T-helper 2 cell treated with Interferon-gamma antibody and Interleukin-4, amounts not matched to agents 5 μg/mL and 100 μg/mL, for 36 hours (primary cell): ENCODE data around the gene TBC1D30.

ENCODE experiments used
- DNase-seq: peaks from one replicate; pipeline ENCODE4 v3.0.0; 2021; ENCODE audit warnings: low spot score
- H3K27ac Mint-ChIP-seq: one replicate; pipeline ENCODE4 v1.8.0; 2021; ENCODE audit warnings: mild to moderate bottlenecking, mixed read lengths
- H3K27me3 Mint-ChIP-seq: one replicate; pipeline ENCODE4 v1.8.0; 2021; ENCODE audit warnings: low read depth, mixed read lengths
- H3K36me3 Mint-ChIP-seq: one replicate; pipeline ENCODE4 v1.8.0; 2021; ENCODE audit warnings: low read depth, mixed read lengths
- H3K4me1 Mint-ChIP-seq: one replicate; pipeline ENCODE4 v1.8.0; 2021; ENCODE audit warnings: low read depth, mixed read lengths
- H3K4me3 Mint-ChIP-seq: one replicate; pipeline ENCODE4 v1.8.0; 2022; ENCODE audit warnings: mild to moderate bottlenecking, moderate library complexity, mixed read lengths
- H3K9me3 Mint-ChIP-seq: one replicate; pipeline ENCODE4 v1.8.0; 2021; ENCODE audit warnings: mixed read lengths

TBC1D30 gene

DNA sequence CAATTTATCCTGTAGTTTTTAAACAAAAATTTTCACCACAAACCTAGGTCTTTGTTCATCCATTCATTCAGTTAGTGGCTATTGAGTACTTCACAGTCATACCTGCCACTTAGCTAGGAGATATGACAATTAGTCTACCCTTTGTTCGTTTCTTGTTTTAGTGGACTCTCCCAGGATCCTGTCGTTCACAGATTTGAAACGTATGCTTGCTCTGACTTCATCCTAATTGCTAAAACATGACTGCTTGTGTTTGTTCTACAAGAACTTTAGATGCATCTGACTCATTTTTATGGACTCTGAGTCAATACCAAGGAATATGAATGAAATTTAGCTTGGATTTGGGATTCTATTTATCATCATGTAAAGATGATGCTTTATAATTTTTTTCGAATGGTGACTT, 69.5 kb downstream of the TBC1D30 start:
- no peaks in the 10 kb centered on the region for H3K4me1 Mint-ChIP-seq
- H3K36me3 Mint-ChIP-seq = no peaks in the 10 kb centered on the region
- H3K27me3 Mint-ChIP-seq = peaks cover 3% of the 10 kb centered on the region
- no peak for DNase-seq
- no peak overlapping the region for H3K4me3 Mint-ChIP-seq
- H3K27ac Mint-ChIP-seq = no peak overlapping the region
- no peaks in the 10 kb centered on the region for H3K9me3 Mint-ChIP-seq

- Mint-ChIP-seq H3K9me3 (no peaks in the 10 kb centered on the region), H3K27ac (no peak overlapping the region), H3K4me3 (no peak overlapping the region), H3K36me3 (no peaks in the 10 kb centered on the region), H3K27me3 (peaks cover 2% of the 10 kb centered on the region), H3K4me1 (no peaks in the 10 kb centered on the region)
- no peak for DNase-seq
Observed at GRCh38 chr12:64894827-64895475, 70.5 kb downstream of the TBC1D30 start.

DNA sequence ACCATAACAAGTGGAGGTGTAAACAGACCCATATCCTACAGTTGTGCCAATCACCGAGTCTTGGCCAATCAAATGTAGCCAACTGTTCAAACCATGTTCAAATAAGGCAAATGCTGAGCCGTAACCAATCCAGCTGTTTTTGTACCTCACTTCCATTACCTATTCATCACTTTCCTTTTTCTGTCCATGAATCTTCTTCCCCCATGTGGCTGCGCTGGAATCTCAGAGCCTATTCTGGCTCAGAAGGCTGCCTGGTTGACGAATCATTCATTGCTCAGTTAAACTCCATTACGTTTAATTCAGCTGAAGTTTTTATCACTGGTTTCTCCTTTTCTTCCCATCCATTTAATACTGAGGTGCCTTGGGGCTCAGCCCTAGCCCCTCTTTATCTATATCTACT, 71.1 kb downstream of the TBC1D30 start:
- no peak overlapping the region for H3K4me3 Mint-ChIP-seq
- no peaks in the 10 kb centered on the region for H3K9me3 Mint-ChIP-seq
- H3K36me3 Mint-ChIP-seq = no peaks in the 10 kb centered on the region
- no peaks in the 10 kb centered on the region for H3K27me3 Mint-ChIP-seq
- no peak overlapping the region for H3K27ac Mint-ChIP-seq
- no peaks in the 10 kb centered on the region for H3K4me1 Mint-ChIP-seq
- no peak for DNase-seq

GRCh38 chr12:64900540-64900939, 76.1 kb downstream of the TBC1D30 start:
- Mint-ChIP-seq H3K4me1 (no peaks in the 10 kb centered on the region), H3K27me3 (no peaks in the 10 kb centered on the region), H3K9me3 (no peaks in the 10 kb centered on the region), H3K4me3 (no peak overlapping the region), H3K36me3 (no peaks in the 10 kb centered on the region), H3K27ac (no peak overlapping the region)
- no peak for DNase-seq

GRCh38 chr12:64903479-64904152, 79.2 kb downstream of the TBC1D30 start:
- Mint-ChIP-seq H3K27ac (no peak overlapping the region), H3K36me3 (no peaks in the 10 kb centered on the region), H3K4me1 (no peaks in the 10 kb centered on the region), H3K9me3 (no peaks in the 10 kb centered on the region), H3K4me3 (no peak overlapping the region), H3K27me3 (no peaks in the 10 kb centered on the region)
- no peak for DNase-seq

DNA sequence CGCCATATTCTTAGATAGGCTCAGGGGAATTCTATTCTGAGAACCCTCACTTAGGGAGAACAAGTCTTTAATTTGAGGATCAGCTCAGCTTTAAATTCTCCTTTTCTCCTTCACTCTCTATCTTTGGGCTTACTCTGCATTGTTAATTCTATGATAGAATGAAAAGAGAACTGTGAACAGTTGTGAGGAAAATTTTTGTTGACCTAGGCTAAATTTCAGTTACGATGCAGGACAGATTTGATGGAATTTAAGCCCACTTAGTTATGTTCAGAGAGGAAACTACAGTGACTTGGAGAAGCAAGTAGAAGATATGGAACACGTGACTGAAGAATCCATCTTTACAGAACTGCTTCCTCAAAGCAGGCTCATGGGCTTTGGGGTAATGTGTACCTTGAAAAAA, 82.7 kb downstream of the TBC1D30 start:
- no peaks in the 10 kb centered on the region for H3K36me3 Mint-ChIP-seq
- DNase-seq = no peak
- no peaks in the 10 kb centered on the region for H3K9me3 Mint-ChIP-seq
- no peak overlapping the region for H3K27ac Mint-ChIP-seq
- no peaks in the 10 kb centered on the region for H3K27me3 Mint-ChIP-seq
- H3K4me3 Mint-ChIP-seq = no peak overlapping the region
- no peaks in the 10 kb centered on the region for H3K4me1 Mint-ChIP-seq

- no peak for DNase-seq
- Mint-ChIP-seq H3K9me3 (no peaks in the 10 kb centered on the region), H3K4me3 (no peak overlapping the region), H3K27me3 (no peaks in the 10 kb centered on the region), H3K4me1 (no peaks in the 10 kb centered on the region), H3K27ac (no peak overlapping the region), H3K36me3 (no peaks in the 10 kb centered on the region)
Observed at GRCh38 chr12:64909124-64909523, 84.7 kb downstream of the TBC1D30 start.

DNA sequence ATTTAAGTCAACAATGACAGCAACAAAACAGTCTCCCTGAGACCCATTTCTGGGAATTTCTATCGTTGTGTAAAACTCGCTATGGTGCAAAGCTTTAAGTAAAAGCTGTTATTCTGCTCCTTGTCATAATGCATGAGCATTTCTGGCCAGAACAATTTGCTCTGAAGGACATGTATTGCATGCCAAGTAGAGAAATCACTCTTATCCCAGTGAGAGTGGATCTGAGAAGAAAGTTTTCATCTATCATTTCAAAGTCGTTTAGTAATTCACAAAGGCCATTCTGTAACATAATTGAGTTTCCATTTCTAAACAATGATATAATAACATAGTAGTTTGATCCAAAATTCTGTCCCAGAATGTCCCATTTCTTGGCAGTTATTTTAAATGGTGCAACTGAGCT, 86.6 kb downstream of the TBC1D30 start:
- DNase-seq = no peak
- H3K4me3 Mint-ChIP-seq = no peak overlapping the region

GRCh38 chr12:64911912-64912311, 87.5 kb downstream of the TBC1D30 start:
- no peaks in the 10 kb centered on the region for H3K9me3 Mint-ChIP-seq
- H3K4me1 Mint-ChIP-seq = no peaks in the 10 kb centered on the region
- H3K4me3 Mint-ChIP-seq = no peak overlapping the region
- H3K36me3 Mint-ChIP-seq = no peaks in the 10 kb centered on the region
- H3K27ac Mint-ChIP-seq = no peak overlapping the region
- peaks cover 6% of the 10 kb centered on the region for H3K27me3 Mint-ChIP-seq
- no peak for DNase-seq

More for the DNA sequence above, 86.6 kb downstream of the TBC1D30 start:
- Mint-ChIP-seq H3K4me1 (no peaks in the 10 kb centered on the region), H3K36me3 (no peaks in the 10 kb centered on the region), H3K9me3 (no peaks in the 10 kb centered on the region), H3K27ac (no peak overlapping the region), H3K27me3 (peaks cover 4% of the 10 kb centered on the region)

GRCh38 chr12:64912516-64913255, 88.2 kb downstream of the TBC1D30 start:
- no peak overlapping the region for H3K4me3 Mint-ChIP-seq
- H3K36me3 Mint-ChIP-seq = no peaks in the 10 kb centered on the region
- no peak for DNase-seq
- H3K9me3 Mint-ChIP-seq = no peaks in the 10 kb centered on the region
- no peak overlapping the region for H3K27ac Mint-ChIP-seq
- no peaks in the 10 kb centered on the region for H3K4me1 Mint-ChIP-seq
- H3K27me3 Mint-ChIP-seq = peaks cover 8% of the 10 kb centered on the region

GRCh38 chr12:64915242-64915641, 90.8 kb downstream of the TBC1D30 start:
- Mint-ChIP-seq H3K4me3 (no peak overlapping the region), H3K27me3 (peaks cover 8% of the 10 kb centered on the region), H3K27ac (no peak overlapping the region), H3K9me3 (no peaks in the 10 kb centered on the region), H3K4me1 (no peaks in the 10 kb centered on the region), H3K36me3 (no peaks in the 10 kb centered on the region)
- no peak for DNase-seq

- Mint-ChIP-seq H3K27ac (no peak overlapping the region), H3K4me3 (no peak overlapping the region), H3K9me3 (no peaks in the 10 kb centered on the region), H3K4me1 (no peaks in the 10 kb centered on the region), H3K36me3 (no peaks in the 10 kb centered on the region), H3K27me3 (peaks cover 11% of the 10 kb centered on the region)
- no peak for DNase-seq
Observed at GRCh38 chr12:64916411-64917261, 92.2 kb downstream of the TBC1D30 start.

DNA sequence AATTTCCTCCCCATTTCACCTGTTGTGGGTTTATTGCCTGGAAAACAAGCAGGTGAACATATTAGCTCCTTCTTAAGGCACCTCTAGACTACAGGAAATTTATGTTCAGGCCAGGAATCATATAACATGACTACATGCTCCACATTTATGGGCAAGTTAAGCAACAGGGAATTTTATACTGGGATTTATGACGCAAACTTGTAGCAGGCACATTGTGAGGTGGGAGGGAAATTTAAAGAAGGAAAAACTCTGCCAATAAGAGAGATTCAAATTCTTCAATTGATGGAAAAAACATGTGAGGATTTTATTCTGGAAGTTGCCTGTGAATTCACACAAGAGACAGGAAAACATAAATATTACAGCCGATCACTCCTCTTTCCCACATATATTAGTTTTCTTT, 93.9 kb downstream of the TBC1D30 start:
- no peak overlapping the region for H3K4me3 Mint-ChIP-seq
- H3K9me3 Mint-ChIP-seq = no peaks in the 10 kb centered on the region
- DNase-seq = no peak
- no peaks in the 10 kb centered on the region for H3K36me3 Mint-ChIP-seq
- peaks cover 11% of the 10 kb centered on the region for H3K27me3 Mint-ChIP-seq
- H3K27ac Mint-ChIP-seq = no peak overlapping the region
- H3K4me1 Mint-ChIP-seq = no peaks in the 10 kb centered on the region

GRCh38 chr12:64918801-64919200, 94.4 kb downstream of the TBC1D30 start:
- Mint-ChIP-seq H3K9me3 (no peaks in the 10 kb centered on the region), H3K27ac (no peak overlapping the region), H3K4me1 (no peaks in the 10 kb centered on the region), H3K4me3 (no peak overlapping the region), H3K27me3 (peaks cover 11% of the 10 kb centered on the region), H3K36me3 (no peaks in the 10 kb centered on the region)
- DNase-seq = no peak
